ENCODE measurements around the gene XPC.

XPC gene

GRCh38 chr3:14212032-14212431 is 33.6 kb upstream of the XPC start:
- Histone ChIP-seq H3K79me2 (ENCODE audit: insufficient read depth, low read length) (no peaks in the 10 kb centered on the region), H3F3A (ENCODE audit: insufficient read depth) (no peaks in the 10 kb centered on the region), H4K20me1 (ENCODE audit: low read depth, low read length) (no peaks in the 10 kb centered on the region), H3K9ac (ENCODE audit: low read length) (no peak overlapping the region), H3K36me3 (ENCODE audit: low read length) (no peaks in the 10 kb centered on the region), H3K4me2 (ENCODE audit: low read depth, low read length, poor library complexity, severe bottlenecking) (no peak overlapping the region), H2AFZ (ENCODE audit: low read depth, low read length, severe bottlenecking) (no peak overlapping the region), H3K9me2 (replicated peaks; ENCODE audit: insufficient read depth, low read length) (no peaks in the 10 kb centered on the region), H3K27me3 (ENCODE audit: low read length) (no peaks in the 10 kb centered on the region), H3K4me3 (ENCODE audit: insufficient read depth, low read length, poor library complexity, severe bottlenecking) (no peak overlapping the region), H3K27ac (ENCODE audit: low read depth, low read length) (no peak overlapping the region), H3K9me3 (ENCODE audit: insufficient read depth, low read length) (no peaks in the 10 kb centered on the region)
- TF ChIP-seq EZH2phosphoT487 (conservative IDR thresholded peaks at IDR 0.05; ENCODE audit: low read length) (no peak), CTCF (IDR thresholded peaks at IDR 0.05; ENCODE audit: insufficient read depth, low read length, poor library complexity, severe bottlenecking) (no peak)

GRCh38 chr3:14211621-14212020 is 33.2 kb upstream of the XPC start:
- H3K4me3 ChIP-seq (ENCODE audit: insufficient read depth, low read length, poor library complexity, severe bottlenecking) = no peak overlapping the region
- no peaks in the 10 kb centered on the region for H3K36me3 ChIP-seq (ENCODE audit: low read length)
- H4K20me1 ChIP-seq (ENCODE audit: low read depth, low read length) = no peaks in the 10 kb centered on the region
- no peaks in the 10 kb centered on the region for H3K9me3 ChIP-seq (ENCODE audit: insufficient read depth, low read length)
- no peak overlapping the region for H3K27ac ChIP-seq (ENCODE audit: low read depth, low read length)
- no peak overlapping the region for H3K9ac ChIP-seq (ENCODE audit: low read length)
- H3F3A ChIP-seq (ENCODE audit: insufficient read depth) = no peaks in the 10 kb centered on the region
- H3K27me3 ChIP-seq (ENCODE audit: low read length) = no peaks in the 10 kb centered on the region
- no peaks in the 10 kb centered on the region for H3K9me2 ChIP-seq (replicated peaks; ENCODE audit: insufficient read depth, low read length)
- H3K79me2 ChIP-seq (ENCODE audit: insufficient read depth, low read length) = no peaks in the 10 kb centered on the region
- no peak overlapping the region for H3K4me2 ChIP-seq (ENCODE audit: low read depth, low read length, poor library complexity, severe bottlenecking)
- H2AFZ ChIP-seq (ENCODE audit: low read depth, low read length, severe bottlenecking) = no peak overlapping the region
- TF ChIP-seq EZH2phosphoT487 (conservative IDR thresholded peaks at IDR 0.05; ENCODE audit: low read length) (no peak), CTCF (IDR thresholded peaks at IDR 0.05; ENCODE audit: insufficient read depth, low read length, poor library complexity, severe bottlenecking) (no peak)

- Histone ChIP-seq H3F3A (ENCODE audit: insufficient read depth) (no peaks in the 10 kb centered on the region), H3K4me2 (ENCODE audit: low read depth, low read length, poor library complexity, severe bottlenecking) (no peak overlapping the region), H3K9me2 (replicated peaks; ENCODE audit: insufficient read depth, low read length) (no peaks in the 10 kb centered on the region), H3K4me3 (ENCODE audit: insufficient read depth, low read length, poor library complexity, severe bottlenecking) (no peak overlapping the region), H3K27me3 (ENCODE audit: low read length) (no peaks in the 10 kb centered on the region), H3K36me3 (ENCODE audit: low read length) (no peaks in the 10 kb centered on the region), H2AFZ (ENCODE audit: low read depth, low read length, severe bottlenecking) (no peak overlapping the region), H3K79me2 (ENCODE audit: insufficient read depth, low read length) (no peaks in the 10 kb centered on the region), H4K20me1 (ENCODE audit: low read depth, low read length) (no peaks in the 10 kb centered on the region), H3K9me3 (ENCODE audit: insufficient read depth, low read length) (no peaks in the 10 kb centered on the region), H3K9ac (ENCODE audit: low read length) (no peak overlapping the region), H3K27ac (ENCODE audit: low read depth, low read length) (no peak overlapping the region)
- TF ChIP-seq EZH2phosphoT487 (conservative IDR thresholded peaks at IDR 0.05; ENCODE audit: low read length) = no peak
- no peak for TF ChIP-seq CTCF (IDR thresholded peaks at IDR 0.05; ENCODE audit: insufficient read depth, low read length, poor library complexity, severe bottlenecking)
These were observed 32.6 kb upstream of the XPC start for GRCh38 chr3:14210843-14211594.

Data from SU-DHL-6 (cell line).